Naive B cell (primary cell): Measurements from ENCODE around the gene DEAF1. TPM values are rescaled to one million over a fixed set of nuclear protein-coding genes. Genes with fewer than 3 reads are reported as not detected.

ENCODE experiments used
- ATAC-seq, 2 donors: fragments of 150-1000 bp; cut with Tn5 transposase; 2 replicates each; pipeline ENCODE4 v1.10.0; 2021; ENCODE audit warnings: low read depth in 2 of 2, mild to moderate bottlenecking in 2 of 2, moderate library complexity in 2 of 2
- DNase-seq: peaks from one replicate; pipeline ENCODE4 v3.0.0; 2022
- H3K27ac Mint-ChIP-seq, 6 donors: one replicate each; pipeline ENCODE4 v1.8.0; 2020 to 2022; ENCODE audit warnings: mild to moderate bottlenecking in 6 of 6, mixed read lengths in 6 of 6, moderate library complexity in 5 of 6, inconsistent platforms in 2 of 6
- H3K27me3 Mint-ChIP-seq, 3 donors: one replicate each; pipeline ENCODE4 v1.8.0; 2021 to 2022; ENCODE audit warnings: mixed read lengths in 3 of 3, mild to moderate bottlenecking in 1 of 3
- H3K36me3 Mint-ChIP-seq, 2 donors: one replicate each; pipeline ENCODE4 v1.8.0; 2020 to 2022; ENCODE audit warnings: mixed read lengths in 2 of 2, inconsistent platforms in 1 of 2, mild to moderate bottlenecking in 1 of 2
- H3K4me1 Mint-ChIP-seq, 3 donors: one replicate each; pipeline ENCODE4 v1.8.0; 2020 to 2022; ENCODE audit warnings: mixed read lengths in 3 of 3, inconsistent platforms in 1 of 3, mild to moderate bottlenecking in 1 of 3, moderate library complexity in 1 of 3
- H3K4me3 Mint-ChIP-seq, 8 donors: one replicate each; pipeline ENCODE4 v1.8.0; 2020 to 2022; ENCODE audit warnings: mild to moderate bottlenecking in 8 of 8, mixed read lengths in 8 of 8, moderate library complexity in 8 of 8, inconsistent platforms in 2 of 8
- H3K9me3 Mint-ChIP-seq, 7 donors: one replicate each; pipeline ENCODE4 v1.8.0; 2020 to 2022; ENCODE audit warnings: mixed read lengths in 7 of 7, mild to moderate bottlenecking in 5 of 7, inconsistent platforms in 2 of 7, moderate library complexity in 1 of 7
- polyA plus RNA-seq, 6 donors: library from polyadenylated mRNA; unstranded; fragments of 300-500 nt; fragmentation: Illumina TruSeq; gene quantifications; one replicate each; pipeline ENCODE4 v1.2.3, GENCODE V29; 2021; ENCODE audit warnings: low read depth in 6 of 6

The DEAF1 gene
- polyA plus RNA-seq, 6 donors from 2014 or later, result 16.7 to 39.8 (median 24.7) TPM

- no peaks in the 10 kb centered on the region for H3K4me1 Mint-ChIP-seq
- no peak overlapping the region for H3K27ac Mint-ChIP-seq
- DNase-seq (no peak), ATAC-seq (no peak)
- H3K27me3 Mint-ChIP-seq, result no peaks in the 10 kb centered on the region
- H3K4me3 Mint-ChIP-seq, result no peak overlapping the region
- peaks cover 15 to 31% of the 10 kb centered on the region in 2 donors for H3K36me3 Mint-ChIP-seq
- peaks cover 0 to 3% (median 0%) of the 10 kb centered on the region in 7 donors for H3K9me3 Mint-ChIP-seq
These were observed 16.7 kb downstream of the DEAF1 start for GRCh38 chr11:678297-678696.

- Mint-ChIP-seq H3K27me3 (no peaks in the 10 kb centered on the region), H3K4me1 (no peaks in the 10 kb centered on the region), H3K36me3 (peaks cover 10 to 22% of the 10 kb centered on the region in 2 donors), H3K9me3 (no peaks in the 10 kb centered on the region), H3K4me3 (no peak overlapping the region), H3K27ac (peak overlapping the region in 1 of 6 donors; percentile 51)
- ATAC-seq (no peak), DNase-seq (no peak)
These were observed 20.6 kb downstream of the DEAF1 start for GRCh38 chr11:674406-674805.

- DNase-seq (no peak), ATAC-seq (no peak)
- peak overlapping the region in 2 of 6 donors; percentile 56 to 90 for H3K27ac Mint-ChIP-seq
- H3K9me3 Mint-ChIP-seq, result no peaks in the 10 kb centered on the region
- H3K36me3 Mint-ChIP-seq, result peaks cover 10 to 21% of the 10 kb centered on the region in 2 donors
- H3K27me3 Mint-ChIP-seq, result no peaks in the 10 kb centered on the region
- H3K4me3 Mint-ChIP-seq, result no peak overlapping the region
- H3K4me1 Mint-ChIP-seq, result no peaks in the 10 kb centered on the region
These were observed 21.2 kb downstream of the DEAF1 start for GRCh38 chr11:673866-674265.

- H3K36me3 Mint-ChIP-seq, result no peaks in the 10 kb centered on the region
- ATAC-seq (no peak), DNase-seq (no peak)
- peak overlapping the region in 2 of 6 donors; percentile 26 to 78 for H3K27ac Mint-ChIP-seq
- H3K9me3 Mint-ChIP-seq, result no peaks in the 10 kb centered on the region
- no peak overlapping the region for H3K4me3 Mint-ChIP-seq
- peaks cover 0 to 6% (median 4%) of the 10 kb centered on the region in 3 donors for H3K4me1 Mint-ChIP-seq
- no peaks in the 10 kb centered on the region for H3K27me3 Mint-ChIP-seq
These were observed 29.2 kb downstream of the DEAF1 start for GRCh38 chr11:665704-666281.

GRCh38 chr11:665062-665703 is 29.8 kb downstream of the DEAF1 start:
- Mint-ChIP-seq H3K27ac (no peak overlapping the region), H3K4me3 (no peak overlapping the region), H3K27me3 (no peaks in the 10 kb centered on the region), H3K36me3 (no peaks in the 10 kb centered on the region), H3K9me3 (no peaks in the 10 kb centered on the region), H3K4me1 (peaks cover 0 to 6% (median 4%) of the 10 kb centered on the region in 3 donors)
- DNase-seq (no peak), ATAC-seq (no peak)

GRCh38 chr11:662689-663274 is 32.2 kb downstream of the DEAF1 start:
- no peaks in the 10 kb centered on the region for H3K9me3 Mint-ChIP-seq
- peaks cover 0 to 6% (median 4%) of the 10 kb centered on the region in 3 donors for H3K4me1 Mint-ChIP-seq
- H3K27ac Mint-ChIP-seq, result peak overlapping the region in 3 of 6 donors; percentile 29 to 81 (median 47)
- DNase-seq, result peak; percentile 44
- ATAC-seq, result peak; percentile 64 to 71
- H3K36me3 Mint-ChIP-seq, result no peaks in the 10 kb centered on the region
- no peaks in the 10 kb centered on the region for H3K27me3 Mint-ChIP-seq
- no peak overlapping the region for H3K4me3 Mint-ChIP-seq

GRCh38 chr11:660681-661444 is 34.2 kb downstream of the DEAF1 start:
- no peaks in the 10 kb centered on the region for H3K27me3 Mint-ChIP-seq
- H3K9me3 Mint-ChIP-seq, result no peaks in the 10 kb centered on the region
- H3K27ac Mint-ChIP-seq, result no peak overlapping the region
- H3K4me3 Mint-ChIP-seq, result no peak overlapping the region
- ATAC-seq (no peak), DNase-seq (no peak)
- peaks cover 0 to 6% (median 4%) of the 10 kb centered on the region in 3 donors for H3K4me1 Mint-ChIP-seq
- H3K36me3 Mint-ChIP-seq, result no peaks in the 10 kb centered on the region

- no peak for DNase-seq
- H3K4me1 Mint-ChIP-seq, result peaks cover 0 to 6% (median 4%) of the 10 kb centered on the region in 3 donors
- no peak for ATAC-seq
- no peak overlapping the region for H3K4me3 Mint-ChIP-seq
- H3K36me3 Mint-ChIP-seq, result no peaks in the 10 kb centered on the region
- H3K9me3 Mint-ChIP-seq, result no peaks in the 10 kb centered on the region
- H3K27me3 Mint-ChIP-seq, result no peaks in the 10 kb centered on the region
- no peak overlapping the region for H3K27ac Mint-ChIP-seq
These were observed 34.7 kb downstream of the DEAF1 start for GRCh38 chr11:660281-660680.

- H3K36me3 Mint-ChIP-seq, result no peaks in the 10 kb centered on the region
- H3K4me3 Mint-ChIP-seq, result no peak overlapping the region
- H3K4me1 Mint-ChIP-seq, result peaks cover 0 to 6% (median 4%) of the 10 kb centered on the region in 3 donors
- H3K9me3 Mint-ChIP-seq, result no peaks in the 10 kb centered on the region
- ATAC-seq, result no peak
- no peaks in the 10 kb centered on the region for H3K27me3 Mint-ChIP-seq
- no peak for DNase-seq
- H3K27ac Mint-ChIP-seq, result peak overlapping the region in 1 of 6 donors; percentile 56
These were observed 35.4 kb downstream of the DEAF1 start for GRCh38 chr11:659532-660085.

- H3K4me1 Mint-ChIP-seq, result peaks cover 0 to 4% (median 2%) of the 10 kb centered on the region in 3 donors
- no peak for DNase-seq
- H3K9me3 Mint-ChIP-seq, result no peaks in the 10 kb centered on the region
- H3K27me3 Mint-ChIP-seq, result no peaks in the 10 kb centered on the region
- H3K27ac Mint-ChIP-seq, result no peak overlapping the region
- no peaks in the 10 kb centered on the region for H3K36me3 Mint-ChIP-seq
- no peak overlapping the region for H3K4me3 Mint-ChIP-seq
- no peak for ATAC-seq
These were observed 37.3 kb downstream of the DEAF1 start for GRCh38 chr11:657691-658126.

GRCh38 chr11:656866-657265 is 38.2 kb downstream of the DEAF1 start:
- no peaks in the 10 kb centered on the region for H3K27me3 Mint-ChIP-seq
- H3K27ac Mint-ChIP-seq, result no peak overlapping the region
- H3K9me3 Mint-ChIP-seq, result no peaks in the 10 kb centered on the region
- ATAC-seq, result no peak
- no peaks in the 10 kb centered on the region for H3K4me1 Mint-ChIP-seq
- no peak for DNase-seq
- no peaks in the 10 kb centered on the region for H3K36me3 Mint-ChIP-seq
- H3K4me3 Mint-ChIP-seq, result no peak overlapping the region

GRCh38 chr11:656426-656825 is 38.6 kb downstream of the DEAF1 start:
- DNase-seq, result no peak
- no peaks in the 10 kb centered on the region for H3K4me1 Mint-ChIP-seq
- H3K27ac Mint-ChIP-seq, result no peak overlapping the region
- no peak overlapping the region for H3K4me3 Mint-ChIP-seq
- H3K36me3 Mint-ChIP-seq, result no peaks in the 10 kb centered on the region
- H3K27me3 Mint-ChIP-seq, result no peaks in the 10 kb centered on the region
- H3K9me3 Mint-ChIP-seq, result no peaks in the 10 kb centered on the region
- ATAC-seq, result no peak

- Mint-ChIP-seq H3K4me1 (no peaks in the 10 kb centered on the region), H3K27me3 (no peaks in the 10 kb centered on the region), H3K4me3 (no peak overlapping the region), H3K36me3 (no peaks in the 10 kb centered on the region), H3K27ac (peak overlapping the region in 1 of 6 donors; percentile 33), H3K9me3 (no peaks in the 10 kb centered on the region)
- no peak for ATAC-seq
- no peak for DNase-seq
These were observed 39.8 kb downstream of the DEAF1 start for GRCh38 chr11:655036-655726.
